GM12892 (cell line): Measurements from ENCODE around the gene TMEM150C.
"Not testable (repeated sequence)": the region's sequence is repeated elsewhere in the genome, so short reads cannot be mapped to it uniquely, and the experiment has no call there.

Source experiments
- DNase-seq: peaks from one replicate; pipeline ENCODE4 v3.0.0; 2011; ENCODE audit not compliant: insufficient read length
- FAIRE-seq: peaks from 2 replicates; lab custom pipeline; 2011; peaks lifted over from hg19 to GRCh38; lab: Jason Lieb, UNC
- POLR2A ChIP-seq: IDR thresholded peaks from 2 replicates; pipeline ENCODE4 v1.6.1; 2011; ENCODE audit warnings: low read depth, low read length, control low read depth
- POLR2AphosphoS5 ChIP-seq: IDR thresholded peaks from 2 replicates; pipeline ENCODE4 v1.6.1; 2011; ENCODE audit warnings: low read depth, low read length, control low read depth
- TAF1 ChIP-seq: IDR thresholded peaks from 2 replicates; pipeline ENCODE4 v1.6.1; 2011; ENCODE audit warnings: low read depth, mild to moderate bottlenecking, control low read depth, low read length, borderline replicate concordance

Gene TMEM150C

DNA sequence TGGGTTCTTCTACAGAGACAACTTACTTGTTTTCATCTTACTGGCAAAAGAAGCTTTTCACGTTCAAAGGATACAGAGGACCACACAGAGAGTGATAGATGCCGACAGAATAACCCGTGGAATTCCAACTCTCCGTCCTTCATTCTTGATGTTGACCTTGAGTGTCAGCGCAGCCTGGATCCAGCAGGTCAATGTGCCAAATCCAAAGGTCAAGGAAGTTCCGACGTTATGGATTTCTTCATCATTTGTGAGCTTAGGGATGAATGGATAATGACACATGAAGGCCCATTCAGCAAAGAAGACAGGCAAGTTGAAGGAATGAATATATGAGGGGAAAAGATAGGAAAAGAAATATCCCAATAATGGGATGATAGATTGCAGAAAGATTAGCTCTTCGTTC lies 71.8 kb downstream of the TMEM150C start:
- DNase-seq (no peak), FAIRE-seq (no peak)
- no peak for TF ChIP-seq POLR2A
- TF ChIP-seq TAF1 = no peak
- no peak for TF ChIP-seq POLR2AphosphoS5

DNA sequence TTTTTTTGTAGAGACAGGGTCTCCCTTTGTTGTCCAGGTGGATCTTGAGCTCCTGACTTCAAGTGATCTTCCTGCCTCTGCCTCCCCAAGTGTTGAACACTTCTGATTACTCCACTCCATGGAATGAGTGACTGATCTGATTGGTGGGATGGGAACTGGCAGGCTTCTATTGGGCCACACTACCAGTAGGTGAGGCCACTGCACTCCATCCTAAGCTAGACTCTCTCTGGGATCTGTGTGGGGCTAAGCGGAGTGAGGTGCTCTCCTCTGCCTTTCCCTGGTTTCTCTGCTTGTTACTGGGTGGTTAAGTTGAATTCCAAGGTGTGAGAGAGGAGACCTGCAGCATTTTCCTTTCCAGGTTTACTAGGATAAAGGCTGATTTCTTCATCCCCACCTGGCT lies 72.7 kb downstream of the TMEM150C start:
- FAIRE-seq (no peak), DNase-seq (no peak)
- TF ChIP-seq POLR2A (no peak), TAF1 (no peak), POLR2AphosphoS5 (no peak)

DNA sequence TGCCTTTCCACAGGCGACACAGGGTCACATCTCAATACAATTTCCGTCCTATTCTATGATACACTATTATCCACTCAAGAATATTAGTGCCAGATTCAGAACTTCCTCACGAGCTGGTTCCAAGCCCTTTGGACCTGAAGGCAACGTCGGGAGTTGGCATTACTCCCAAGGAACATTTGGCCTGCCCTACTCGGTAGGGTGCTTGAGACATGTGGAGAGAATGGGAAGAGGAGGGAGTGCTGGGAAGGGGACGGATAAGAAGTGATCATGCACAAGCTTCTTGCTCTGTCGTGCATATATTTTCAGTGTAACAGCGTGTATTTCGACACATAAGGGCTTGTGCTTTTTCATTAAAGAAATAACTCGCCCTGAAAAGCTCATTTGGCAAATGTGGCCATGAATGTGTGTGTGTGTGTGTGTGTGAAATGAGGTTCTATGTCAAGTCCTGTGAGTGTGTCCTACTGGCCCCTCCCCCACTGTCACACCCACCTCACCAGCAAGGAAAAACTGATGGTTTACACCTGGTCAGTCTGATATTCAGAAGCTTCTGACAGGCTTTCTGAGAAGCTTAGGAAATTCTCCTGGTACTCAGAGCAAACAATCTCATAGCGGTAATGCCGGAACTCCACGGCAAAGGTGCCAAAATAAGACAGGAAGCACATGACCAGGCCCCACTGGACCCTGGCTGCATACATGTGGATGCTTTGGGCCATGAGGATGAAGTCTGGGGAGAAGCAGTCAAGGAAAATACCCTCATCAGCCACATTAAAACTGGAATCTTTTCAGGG lies 76.6 kb downstream of the TMEM150C start:
- no peak for TF ChIP-seq POLR2AphosphoS5
- TF ChIP-seq POLR2A = no peak
- TF ChIP-seq TAF1 = no peak
- DNase-seq (no peak), FAIRE-seq (no peak)

DNA sequence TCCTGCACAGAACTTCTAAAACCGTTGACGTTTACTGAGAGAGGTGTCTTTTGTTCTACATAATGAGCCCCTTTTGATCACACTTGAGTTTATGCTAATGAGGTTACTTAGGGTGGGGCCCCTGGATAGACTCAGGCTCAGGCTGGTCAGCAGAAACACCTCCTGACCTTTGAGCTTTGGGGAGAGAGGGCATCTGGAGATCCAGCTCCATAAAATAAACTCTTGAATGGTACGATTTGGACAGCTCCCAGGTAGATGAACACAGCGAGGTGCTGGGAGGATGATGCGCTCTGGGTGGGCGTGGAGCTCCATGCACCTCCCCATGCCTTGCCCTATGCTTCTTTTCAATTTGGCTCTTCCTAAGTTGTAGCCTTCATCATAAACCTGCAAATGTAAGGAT lies 79.4 kb downstream of the TMEM150C start:
- FAIRE-seq = no peak
- TF ChIP-seq POLR2AphosphoS5 = no peak
- TF ChIP-seq TAF1 = no peak

DNA sequence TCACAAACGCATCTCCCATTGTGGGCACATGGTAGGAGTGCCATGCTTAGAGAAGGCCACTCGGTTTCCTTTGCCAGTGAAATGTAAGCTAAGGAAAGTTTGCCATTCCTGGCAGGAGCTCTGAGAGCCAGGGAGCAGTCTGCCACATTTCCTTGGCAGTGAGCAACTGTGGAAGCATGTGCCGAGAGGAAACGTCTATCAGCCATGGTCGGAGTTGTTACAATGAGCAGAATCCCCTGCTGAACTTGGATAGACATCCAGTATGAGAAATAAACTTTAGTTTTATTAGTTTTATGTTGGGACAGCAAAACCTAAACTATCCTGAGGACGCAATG lies 80.3 kb downstream of the TMEM150C start:
- DNase-seq (no peak), FAIRE-seq (no peak)
- TF ChIP-seq TAF1 = no peak

More for the DNA sequence above, 79.4 kb downstream of the TMEM150C start:
- DNase-seq = no peak

DNA sequence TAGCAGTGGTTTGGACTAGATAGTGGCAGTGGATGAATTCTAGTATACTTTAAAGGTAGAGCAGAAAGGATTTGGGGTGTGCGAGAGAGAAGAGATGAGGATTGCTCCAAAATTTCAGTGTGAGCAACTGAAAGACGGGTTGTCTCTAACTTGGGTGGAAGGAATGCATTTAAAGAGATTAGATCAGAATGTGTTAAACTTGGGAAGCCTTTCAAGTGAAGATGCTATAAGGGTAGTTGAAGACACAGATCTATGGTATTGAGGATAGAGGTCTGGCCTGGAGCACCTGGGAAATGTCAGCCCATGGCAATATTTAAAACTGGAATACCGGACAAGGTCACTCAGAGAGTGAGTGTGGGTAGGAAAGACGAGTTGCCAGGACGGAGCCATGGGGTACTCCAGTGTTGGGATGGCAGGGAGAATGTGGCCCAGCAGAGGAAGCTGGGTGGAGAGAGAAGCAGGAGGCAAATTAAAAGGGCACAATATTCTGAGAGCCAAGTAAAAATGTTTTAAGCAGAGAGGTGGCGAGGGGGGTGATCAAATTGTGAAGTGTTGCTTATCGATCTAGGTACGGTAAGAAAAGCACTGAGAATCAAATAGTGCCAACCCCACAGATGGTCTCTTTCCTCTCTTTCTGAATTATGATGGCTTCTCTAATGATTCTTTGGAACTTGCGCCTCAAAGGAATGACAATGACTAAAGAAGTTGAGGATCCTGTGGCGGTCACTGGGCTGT lies 80.8 kb downstream of the TMEM150C start:
- DNase-seq = no peak
- TF ChIP-seq TAF1 (no peak), POLR2AphosphoS5 (no peak), POLR2A (no peak)
- no peak for FAIRE-seq

DNA sequence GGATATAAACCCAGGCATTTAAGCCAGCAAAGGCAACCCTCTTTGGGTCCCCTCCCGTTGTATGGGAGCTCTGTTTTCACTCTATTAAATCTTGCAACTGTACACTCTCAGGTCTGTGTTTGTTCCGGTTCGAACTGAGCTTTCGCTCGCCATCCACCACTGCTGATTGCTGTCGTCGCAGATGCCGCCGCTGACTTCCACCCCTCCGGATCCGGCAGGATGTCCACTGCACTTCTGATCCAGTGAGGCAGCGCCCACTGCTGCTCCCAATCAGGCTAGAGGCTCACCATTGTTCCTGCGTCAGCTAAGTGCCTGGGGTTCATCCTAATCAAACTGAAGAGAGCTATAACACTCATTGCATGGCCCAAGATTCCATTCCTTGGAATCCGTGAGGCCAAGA lies 82.2 kb downstream of the TMEM150C start:
- DNase-seq = no peak

DNA sequence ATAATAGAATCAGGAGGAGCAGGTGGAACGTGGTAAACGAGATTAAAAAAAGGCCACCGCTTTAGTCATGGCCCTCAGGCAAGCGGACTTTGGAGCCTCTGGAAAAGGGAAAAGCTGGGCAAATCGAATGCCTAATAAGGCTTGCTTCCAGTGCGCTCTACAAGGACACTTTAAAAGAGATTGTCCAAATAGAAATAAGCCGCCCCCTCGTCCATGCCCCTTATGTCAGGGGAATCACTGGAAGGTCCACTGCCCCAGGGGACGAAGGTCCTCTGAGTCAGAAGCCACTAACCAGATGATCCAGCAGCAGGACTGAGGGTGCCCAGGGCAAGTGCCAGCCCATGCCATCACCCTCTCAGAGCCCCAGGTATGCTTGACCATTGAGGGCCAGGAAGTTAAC lies 84.3 kb downstream of the TMEM150C start:
- not testable (repeated sequence) for DNase-seq, FAIRE-seq

More for the DNA sequence above, 82.2 kb downstream of the TMEM150C start:
- no peak for FAIRE-seq
- TF ChIP-seq POLR2A (no peak), TAF1 (no peak), POLR2AphosphoS5 (no peak)

DNA sequence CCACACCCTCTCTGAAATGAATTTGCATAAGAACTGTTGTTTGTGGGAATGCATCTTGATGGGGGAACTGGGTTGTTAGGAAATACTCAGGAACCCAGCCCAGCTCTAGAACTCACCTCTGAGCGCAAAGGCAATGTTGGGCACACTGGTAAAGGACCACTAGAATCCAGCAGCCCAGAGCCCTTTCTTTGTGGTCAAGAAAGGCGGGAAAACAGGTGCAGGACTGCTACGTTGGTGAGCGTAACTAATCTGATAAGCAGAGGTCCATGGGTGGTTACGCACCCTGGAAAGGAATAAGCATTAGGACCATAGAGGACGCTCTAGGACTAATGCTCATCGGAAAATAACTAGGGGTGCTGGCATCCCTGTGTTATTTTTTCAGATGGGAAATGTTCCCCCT lies 85.9 kb downstream of the TMEM150C start:
- not testable (repeated sequence) for DNase-seq, FAIRE-seq

DNA sequence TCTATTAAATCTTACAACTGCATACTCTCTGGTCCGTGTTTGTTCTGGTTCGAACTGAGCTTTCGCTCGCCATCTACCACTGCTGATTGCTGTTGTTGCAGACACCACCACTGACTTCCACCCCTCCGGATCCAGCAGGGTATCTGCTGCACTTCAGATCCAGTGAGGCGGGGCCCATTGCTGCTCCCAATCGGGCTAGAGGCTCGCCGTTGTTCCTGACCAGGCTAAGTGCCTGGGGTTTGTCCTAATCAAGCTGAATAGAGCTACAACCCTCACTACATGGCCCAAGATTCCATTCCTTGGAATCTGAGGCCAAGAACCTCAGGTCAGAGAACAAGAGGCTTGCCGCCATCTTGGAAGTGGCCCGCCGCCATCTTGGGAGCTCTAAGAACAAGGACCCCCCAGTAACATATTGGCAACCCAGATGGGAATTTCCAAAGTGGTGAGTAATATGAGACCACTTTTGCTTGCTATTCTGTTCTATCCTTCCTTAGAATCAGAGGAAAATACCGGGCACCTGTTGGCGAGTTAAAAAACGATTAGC lies 88.1 kb downstream of the TMEM150C start:
- FAIRE-seq = no peak
- DNase-seq = no peak
- TF ChIP-seq TAF1 (no peak), POLR2A (no peak), POLR2AphosphoS5 (no peak)

DNA sequence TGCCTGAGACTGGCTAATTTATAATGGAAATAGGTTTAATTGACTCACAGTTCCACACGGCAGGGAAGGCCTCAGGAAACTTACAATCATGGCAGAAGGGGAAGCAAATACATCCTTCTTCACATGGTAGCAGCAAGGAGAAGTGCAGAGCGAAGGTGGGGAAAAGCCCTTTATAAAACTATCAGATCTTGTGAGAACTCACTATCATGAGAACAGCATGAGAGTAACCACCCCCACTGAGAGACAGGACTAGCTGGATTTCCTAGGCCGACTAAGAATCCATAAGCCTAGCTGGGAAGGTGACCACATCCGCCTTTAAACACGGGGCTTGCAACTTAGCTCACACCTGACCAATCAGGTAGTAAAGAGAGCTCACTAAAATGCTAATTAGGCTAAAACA lies 88.7 kb downstream of the TMEM150C start:
- FAIRE-seq, DNase-seq: not testable (repeated sequence)

DNA sequence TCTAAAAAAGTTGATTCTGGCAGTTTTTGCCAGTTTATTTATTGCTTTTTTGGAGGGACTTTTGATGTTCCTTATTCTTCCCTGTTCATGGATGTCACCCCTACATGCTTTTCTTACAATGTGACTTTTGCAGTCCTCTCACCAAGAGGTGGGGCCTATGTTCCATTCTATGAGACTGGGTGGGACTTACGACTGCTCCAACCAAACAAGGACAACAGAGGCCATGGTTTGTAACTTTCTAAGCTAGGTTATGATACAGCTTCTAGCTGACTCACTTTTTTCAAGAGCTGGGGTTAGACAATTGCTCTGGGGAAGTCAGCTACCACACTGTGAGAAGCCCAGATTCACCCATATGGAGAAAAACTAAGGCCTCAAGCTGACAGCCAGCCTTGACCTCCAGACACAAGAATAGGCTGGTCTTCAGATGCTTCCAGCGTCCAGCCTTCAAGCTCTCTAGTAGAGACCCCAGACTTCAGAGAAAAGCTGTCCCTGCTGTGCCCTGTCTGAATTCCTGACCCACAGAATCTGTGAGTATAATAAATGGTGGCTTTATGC lies 91.9 kb downstream of the TMEM150C start:
- no peak for FAIRE-seq
- no peak for TF ChIP-seq POLR2AphosphoS5
- TF ChIP-seq POLR2A = no peak
- no peak for TF ChIP-seq TAF1
- no peak for DNase-seq
